Prostate gland (tissue), 2 donors: ENCODE results near the gene PLPP7. TPM values are rescaled to one million over a fixed set of nuclear protein-coding genes. Genes with fewer than 3 reads are reported as not detected.

ENCODE experiments used
- DNase-seq: peaks from one replicate; pipeline ENCODE4 v3.0.0-alpha.2; 2019; ENCODE audit warnings: low spot score
- H3K27ac ChIP-seq, 2 donors: fragments of 200-600 bp; sonication (generic); 2 replicates each; pipeline ENCODE4 v1.5.1; 2017 to 2019
- H3K27me3 ChIP-seq: fragments of 200-600 bp; sonication (generic); replicated peaks from 2 replicates; pipeline ENCODE4 v1.5.1; 2019; ENCODE audit not compliant: insufficient read depth
- H3K36me3 ChIP-seq, 2 donors: fragments of 200-600 bp; sonication (generic); 1 replicate in 1 of 2; 2 replicates in 1 of 2; pipeline versions ENCODE4 v1.5.1 to v1.8.1; 2017 to 2019
- H3K4me1 ChIP-seq: fragments of 200-600 bp; sonication (generic); replicated peaks from 2 replicates; pipeline ENCODE4 v1.5.1; 2019
- H3K4me3 ChIP-seq, 2 donors: fragments of 200-600 bp; sonication (generic); 2 replicates each; pipeline ENCODE4 v1.5.1; 2017 to 2019
- H3K9me3 ChIP-seq: fragments of 200-600 bp; sonication (generic); 2 replicates; pipeline ENCODE4 v1.5.1; 2017
- CTCF ChIP-seq, 4 experiments: fragments of 200-600 bp in 2 of 4; fragments of 450-650 bp in 2 of 4; sonication (generic) in 2 of 4; IDR thresholded peaks; 1 replicate in 3 of 4; 2 replicates in 1 of 4; pipeline ENCODE4 v1.5.1; 2016 to 2019; ENCODE audit warnings: antibody characterized with exemption in 4 of 4, mild to moderate bottlenecking in 2 of 4, moderate library complexity in 2 of 4
- POLR2A ChIP-seq: fragments of 450-650 bp; IDR thresholded peaks from one replicate; pipeline ENCODE4 v1.6.1; 2016; ENCODE audit warnings: antibody characterized with exemption, mild to moderate bottlenecking
- POLR2AphosphoS5 ChIP-seq: sonication (generic); formaldehyde crosslinking; IDR thresholded peaks from one replicate; pipeline ENCODE4 v1.6.1; 2017; ENCODE audit warnings: antibody characterized with exemption
- WGBS: methylation state at CpG from one replicate; pipeline ENCODE4 v1.1.5; 2018; 5-methylcytosine and 5-hydroxymethylcytosine counted together
- intact Hi-C: fragments of 100-400 bp; cut with DNase I; formaldehyde crosslinking; loops from one replicate; pipeline ENCODE4 v1.14.2; 2022
- total RNA-seq, 2 donors: library from RNA; depleted of rRNA; stranded (reverse); fragments of >200 nt; gene quantifications; one replicate each; pipeline ENCODE4 v1.1.0, GENCODE V29; 2016

PLPP7 gene
- total RNA-seq, 2 donors from 2014 or later = 2.0 to 32.5 TPM

- intact Hi-C loops = no loop called here
- H3K36me3 ChIP-seq = no peaks in the 10 kb centered on the region
- H3K4me1 ChIP-seq = no peaks in the 10 kb centered on the region
- H3K4me3 ChIP-seq = no peak overlapping the region
- H3K9me3 ChIP-seq = no peaks in the 10 kb centered on the region
- no peaks in the 10 kb centered on the region for H3K27me3 ChIP-seq
- DNase-seq = no peak
- TF ChIP-seq CTCF (IDR thresholded peaks at IDR 0.05) (no peak), POLR2AphosphoS5 (no peak), POLR2A (no peak)
- WGBS = 73% methylated on average over 14 of the region's 14 CpGs
- H3K27ac ChIP-seq = no peak overlapping the region
Measured at GRCh38 chr9:131253891-131254491, 35.5 kb upstream of the PLPP7 start.

DNA sequence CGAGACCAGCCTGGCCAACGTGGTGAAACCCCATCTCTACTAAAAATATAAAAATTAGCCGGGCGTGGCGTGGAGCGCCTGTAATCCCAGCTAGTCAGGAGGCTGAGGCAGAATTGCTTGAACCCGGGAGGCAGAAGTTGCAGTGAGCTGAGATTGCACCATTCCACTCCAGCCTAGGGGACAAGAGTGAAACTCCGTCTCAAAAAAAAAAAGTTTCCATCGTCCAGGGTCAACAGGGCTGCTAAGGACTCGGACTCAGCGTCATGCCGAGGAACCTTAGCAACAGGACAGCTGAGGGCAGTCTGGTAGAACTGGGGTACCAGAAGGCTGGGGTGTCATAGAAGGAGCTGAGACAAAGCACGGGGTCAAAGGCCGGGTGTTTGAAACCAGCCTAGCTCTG is 34.9 kb upstream of the PLPP7 start:
- Histone ChIP-seq H3K27ac (no peak overlapping the region), H3K9me3 (no peaks in the 10 kb centered on the region), H3K27me3 (no peaks in the 10 kb centered on the region), H3K4me1 (no peaks in the 10 kb centered on the region), H3K36me3 (no peaks in the 10 kb centered on the region), H3K4me3 (no peak overlapping the region)
- intact Hi-C loops = no loop called here
- TF ChIP-seq CTCF (IDR thresholded peaks at IDR 0.05) (no peak), POLR2AphosphoS5 (no peak), POLR2A (no peak)
- 94% methylated on average over 14 of the region's 14 CpGs for WGBS
- DNase-seq = no peak

DNA sequence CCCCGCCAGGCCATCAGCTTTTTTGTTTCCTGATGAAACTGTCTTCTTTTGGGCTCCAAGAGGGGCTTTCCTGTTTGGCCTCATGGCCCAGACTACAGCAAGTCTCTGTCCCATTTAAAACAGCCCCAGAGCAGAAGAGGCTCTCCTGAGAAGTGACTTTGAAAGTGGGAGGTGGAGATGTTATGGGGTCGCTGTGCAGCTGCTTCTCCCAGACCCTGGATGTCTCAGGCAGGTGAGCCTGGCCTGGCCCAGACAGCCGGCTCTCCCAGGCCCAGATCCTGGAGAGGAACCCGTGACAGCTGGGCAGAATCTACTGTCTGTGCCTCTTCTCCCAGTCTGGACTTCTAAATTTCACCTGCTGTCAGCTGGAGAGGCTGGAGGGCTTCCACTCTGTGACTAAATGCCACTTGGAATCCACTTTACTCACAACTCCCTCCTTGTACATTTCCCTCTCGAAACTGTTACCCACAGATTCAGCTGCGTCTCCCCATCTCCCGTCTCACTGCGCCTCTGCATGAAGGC is 33.8 kb upstream of the PLPP7 start:
- WGBS = 78% methylated on average over 8 of the region's 8 CpGs
- TF ChIP-seq POLR2AphosphoS5 (no peak), CTCF (IDR thresholded peaks at IDR 0.05) (no peak), POLR2A (no peak)

GRCh38 chr9:131257266-131258025 is 32.1 kb upstream of the PLPP7 start:
- no peaks in the 10 kb centered on the region for H3K27me3 ChIP-seq

More for the DNA sequence above, 33.8 kb upstream of the PLPP7 start:
- no peak overlapping the region for H3K4me3 ChIP-seq
- intact Hi-C loops = no loop called here
- no peak for DNase-seq
- H3K36me3 ChIP-seq = no peaks in the 10 kb centered on the region
- H3K9me3 ChIP-seq = no peaks in the 10 kb centered on the region
- H3K27ac ChIP-seq = no peak overlapping the region
- no peaks in the 10 kb centered on the region for H3K27me3 ChIP-seq
- H3K4me1 ChIP-seq = no peaks in the 10 kb centered on the region

More at GRCh38 chr9:131257266-131258025, 32.1 kb upstream of the PLPP7 start:
- Histone ChIP-seq H3K9me3 (no peaks in the 10 kb centered on the region), H3K4me1 (no peaks in the 10 kb centered on the region), H3K27ac (no peak overlapping the region), H3K4me3 (no peak overlapping the region), H3K36me3 (no peaks in the 10 kb centered on the region)
- 90% methylated on average over 14 of the region's 15 CpGs for WGBS
- TF ChIP-seq CTCF (IDR thresholded peaks at IDR 0.05) (no peak), POLR2AphosphoS5 (no peak), POLR2A (no peak)
- intact Hi-C loops = no loop called here
- no peak for DNase-seq
